Purkinje cell (primary cell): ENCODE data around the gene CSAD. TPM values are rescaled to one million over a fixed set of nuclear protein-coding genes. Genes with fewer than 3 reads are reported as not detected.

ENCODE experiments used
- polyA plus RNA-seq: library from polyadenylated mRNA; unstranded; fragments of >200 nt; fragmentation: Nextera tagmentation; gene quantifications from 2 replicates; pipeline ENCODE4 v1.2.1, GENCODE V29; 2014

The CSAD gene, protein sequence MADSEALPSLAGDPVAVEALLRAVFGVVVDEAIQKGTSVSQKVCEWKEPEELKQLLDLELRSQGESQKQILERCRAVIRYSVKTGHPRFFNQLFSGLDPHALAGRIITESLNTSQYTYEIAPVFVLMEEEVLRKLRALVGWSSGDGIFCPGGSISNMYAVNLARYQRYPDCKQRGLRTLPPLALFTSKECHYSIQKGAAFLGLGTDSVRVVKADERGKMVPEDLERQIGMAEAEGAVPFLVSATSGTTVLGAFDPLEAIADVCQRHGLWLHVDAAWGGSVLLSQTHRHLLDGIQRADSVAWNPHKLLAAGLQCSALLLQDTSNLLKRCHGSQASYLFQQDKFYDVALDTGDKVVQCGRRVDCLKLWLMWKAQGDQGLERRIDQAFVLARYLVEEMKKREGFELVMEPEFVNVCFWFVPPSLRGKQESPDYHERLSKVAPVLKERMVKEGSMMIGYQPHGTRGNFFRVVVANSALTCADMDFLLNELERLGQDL
- 23.6 and 24.3 TPM in 2 replicates for polyA plus RNA-seq

DNA sequence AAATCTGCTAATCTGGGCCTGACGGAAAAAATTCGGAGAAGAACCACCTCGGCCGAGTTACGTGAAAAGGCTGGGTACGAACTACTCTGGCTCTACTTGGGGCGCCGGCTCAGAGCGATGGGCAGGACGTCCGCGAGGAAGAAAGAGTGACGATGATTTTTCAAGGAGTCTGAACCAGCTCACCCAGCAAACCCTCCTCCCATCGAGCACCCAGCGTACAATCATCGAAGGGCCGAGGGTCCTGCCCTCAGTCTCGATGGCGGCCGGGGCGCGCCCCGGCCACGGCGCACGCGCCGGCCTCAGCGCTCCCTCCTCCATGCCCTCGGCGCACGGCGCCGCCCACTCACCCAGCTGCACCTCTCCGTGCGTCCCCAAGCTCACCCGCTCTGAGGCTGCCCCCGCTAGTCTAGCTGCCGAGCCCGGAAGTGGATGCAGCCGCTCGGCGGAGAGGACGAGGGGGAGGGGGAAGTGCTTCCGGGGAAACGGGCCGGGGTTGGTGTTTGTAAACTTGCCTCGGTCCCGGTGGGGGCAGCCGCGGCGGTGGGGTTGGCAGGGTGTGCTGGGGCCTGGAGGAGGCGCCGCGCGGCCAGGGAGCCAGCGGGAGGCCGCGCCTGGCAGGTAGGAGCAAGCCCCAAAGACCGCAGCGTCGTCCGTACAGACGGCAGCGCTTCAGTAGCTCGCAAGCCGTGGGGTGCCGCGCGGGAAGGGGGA, at the start of gene CSAD, which contains the start of gene ZNF740:
Gene CSAD (minus strand): TSS at position 706 of the 711 bp plus-strand sequence. CDS start 7,455 bp downstream, outside the sequence.
Gene ZNF740 (plus strand): TSS at position 503 of the 711 bp plus-strand sequence. CDS start 1,262 bp downstream, outside the sequence.

DNA sequence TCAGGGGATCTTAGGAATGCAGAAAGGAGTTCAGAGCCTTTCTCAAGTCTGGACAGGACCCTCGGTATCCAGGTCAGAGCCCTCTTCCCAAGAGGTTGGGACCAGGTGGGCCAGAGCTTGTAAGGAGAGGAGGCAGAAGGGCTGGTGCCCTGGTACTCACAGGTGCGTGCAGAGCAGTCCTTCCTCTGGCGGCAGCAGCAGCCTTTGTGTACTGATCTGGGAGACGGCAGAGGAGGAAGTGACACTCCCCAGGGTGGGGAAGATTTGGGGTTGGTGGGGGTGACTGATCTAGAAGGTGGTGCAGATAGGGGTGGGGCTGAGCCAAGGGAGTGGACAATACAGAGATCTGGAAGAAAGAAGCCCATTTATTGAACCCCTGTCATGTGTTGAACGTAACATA, 26.3 kb upstream of the CSAD start, which contains the start of gene ITGB7:
Gene ITGB7 (minus strand): TSS at position 210 of the 400 bp plus-strand sequence. CDS start 6,808 bp downstream, outside the sequence.

Other genes starting within 250 kb of the CSAD start
- 0.25 TPM in 1 of 2 replicates, not detected in the other for gene KRT18, start 231.8 kb downstream of the CSAD start, polyA plus RNA-seq
- 33.8 and 44.0 TPM in 2 replicates for gene EIF4B, start 174.5 kb downstream of the CSAD start, polyA plus RNA-seq
- gene TNS2, start 130.9 kb downstream of the CSAD start, polyA plus RNA-seq = 1.1 TPM in 1 of 2 replicates, not detected in the other
- 25.0 and 26.0 TPM in 2 replicates for gene SPRYD3, start 101.5 kb downstream of the CSAD start, polyA plus RNA-seq
- 17.2 and 27.8 TPM in 2 replicates for gene IGFBP6, start 83.3 kb downstream of the CSAD start, polyA plus RNA-seq
- gene SOAT2, start 77.4 kb downstream of the CSAD start, polyA plus RNA-seq = not detected in 2 replicates
- 1.6 and 2.4 TPM in 2 replicates for gene ZNF740, start 203 bp downstream of the CSAD start, polyA plus RNA-seq
- not detected in 2 replicates for gene ITGB7, start 26.3 kb upstream of the CSAD start, polyA plus RNA-seq
- 0.32 and 0.74 TPM in 2 replicates for gene RARG, start 51.3 kb upstream of the CSAD start, polyA plus RNA-seq
- gene ESPL1, start 87.4 kb upstream of the CSAD start, polyA plus RNA-seq = not detected in 2 replicates
- 1,122 and 1,202 TPM in 2 replicates for gene PFDN5, start 114.6 kb upstream of the CSAD start, polyA plus RNA-seq
- gene MYG1, start 118.8 kb upstream of the CSAD start, polyA plus RNA-seq = 60.1 and 92.0 TPM in 2 replicates
- 6.3 and 19.0 TPM in 2 replicates for gene AAAS, start 140.7 kb upstream of the CSAD start, polyA plus RNA-seq
- not detected in 2 replicates for gene SP7, start 155.4 kb upstream of the CSAD start, polyA plus RNA-seq
- gene SP1, start 199.3 kb upstream of the CSAD start, polyA plus RNA-seq = 1.1 and 2.2 TPM in 2 replicates
- gene AMHR2, start 242.9 kb upstream of the CSAD start, polyA plus RNA-seq = not detected in 2 replicates